ENCODE data around the gene LILRB5.
A peak's percentile ranks its signal among the peaks of the same experiment; 100 is the strongest.
"Not testable (repeated sequence)": the region's sequence is repeated elsewhere in the genome, so short reads cannot be mapped to it uniquely, and the experiment has no call there.

LILRB5 gene

GRCh38 chr19:54275951-54276350 is 18.9 kb upstream of the LILRB5 start:
- no peak for DNase-seq (ENCODE audit: low spot score)

- DNase-seq (ENCODE audit: low spot score), result not testable (repeated sequence)
Measured at GRCh38 chr19:54274516-54274915, 17.4 kb upstream of the LILRB5 start.

- no peak for DNase-seq (ENCODE audit: low spot score)
Measured at GRCh38 chr19:54273821-54274220, 16.7 kb upstream of the LILRB5 start.

GRCh38 chr19:54272181-54272580 is 15.1 kb upstream of the LILRB5 start:
- not testable (repeated sequence) for DNase-seq (ENCODE audit: low spot score)

- DNase-seq (ENCODE audit: low spot score), result not testable (repeated sequence)
Measured at GRCh38 chr19:54271587-54271986, 14.5 kb upstream of the LILRB5 start.

GRCh38 chr19:54271106-54271505 is 14.0 kb upstream of the LILRB5 start:
- DNase-seq (ENCODE audit: low spot score), result peak; percentile 26

GRCh38 chr19:54268936-54269335 is 11.9 kb upstream of the LILRB5 start:
- DNase-seq (ENCODE audit: low spot score), result no peak

- no peak for DNase-seq (ENCODE audit: low spot score)
Measured at GRCh38 chr19:54266133-54266532, 9.1 kb upstream of the LILRB5 start.

- DNase-seq (ENCODE audit: low spot score), result no peak
Measured at GRCh38 chr19:54262470-54262869, 5.4 kb upstream of the LILRB5 start.

GRCh38 chr19:54262066-54262465 is 5.0 kb upstream of the LILRB5 start:
- no peak for DNase-seq (ENCODE audit: low spot score)

GRCh38 chr19:54256250-54257115 is 590 bp downstream of the LILRB5 start:
- DNase-seq (ENCODE audit: low spot score), result no peak

- no peak for DNase-seq (ENCODE audit: low spot score)
Measured at GRCh38 chr19:54255105-54255775, 1.8 kb downstream of the LILRB5 start.

GRCh38 chr19:54254195-54254906 is 2.7 kb downstream of the LILRB5 start:
- DNase-seq (ENCODE audit: low spot score), result no peak

- DNase-seq (ENCODE audit: low spot score), result no peak
Measured at GRCh38 chr19:54253331-54254194, 3.5 kb downstream of the LILRB5 start.

GRCh38 chr19:54252845-54253244 is 4.2 kb downstream of the LILRB5 start:
- DNase-seq (ENCODE audit: low spot score), result no peak

- DNase-seq (ENCODE audit: low spot score), result no peak
Measured at GRCh38 chr19:54252243-54252642, 4.8 kb downstream of the LILRB5 start.

- peak; percentile 34 for DNase-seq (ENCODE audit: low spot score)
Measured at GRCh38 chr19:54248016-54248601, 9.0 kb downstream of the LILRB5 start.

- DNase-seq (ENCODE audit: low spot score), result no peak
Measured at GRCh38 chr19:54247106-54247930, 9.8 kb downstream of the LILRB5 start.

GRCh38 chr19:54245936-54246335 is 11.1 kb downstream of the LILRB5 start:
- DNase-seq (ENCODE audit: low spot score), result no peak

GRCh38 chr19:54243809-54244208 is 13.3 kb downstream of the LILRB5 start:
- DNase-seq (ENCODE audit: low spot score), result not testable (repeated sequence)

Data from putamen (tissue), 1 donor.